Measurements from ENCODE around the gene NUDCD3.

The NUDCD3 gene

DNA sequence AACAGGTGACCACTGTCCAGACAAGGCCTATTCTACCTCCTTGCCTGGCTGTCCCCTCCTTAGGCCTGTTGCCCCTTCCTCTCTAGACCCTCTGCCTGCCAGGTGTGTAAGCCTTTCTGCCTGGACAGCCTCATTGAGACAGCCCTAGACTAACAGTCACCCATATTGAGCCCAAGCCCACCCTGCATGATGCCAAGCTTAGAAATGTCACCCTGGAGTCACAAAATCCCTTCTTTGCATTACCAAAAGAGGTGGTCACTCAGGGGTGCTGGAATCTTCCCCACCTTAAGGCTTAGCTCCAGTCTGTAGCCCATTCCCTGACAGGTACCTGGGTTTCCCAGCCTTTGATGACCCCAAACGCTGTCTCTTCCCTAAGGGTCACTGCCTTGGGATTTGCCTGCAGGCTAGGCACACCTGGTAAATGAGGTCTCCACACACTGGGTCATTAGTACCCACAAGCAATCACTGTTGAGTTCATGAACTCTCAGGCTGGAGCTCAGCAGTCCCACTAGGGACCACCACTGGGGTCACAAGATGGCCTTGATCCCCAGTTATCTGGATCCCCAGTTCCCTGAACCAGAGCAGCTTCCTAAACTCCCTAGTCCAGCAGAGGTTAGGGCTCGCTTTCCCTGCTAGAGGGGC is 110.1 kb downstream of the NUDCD3 start:
- no peak for DNase-seq

DNA sequence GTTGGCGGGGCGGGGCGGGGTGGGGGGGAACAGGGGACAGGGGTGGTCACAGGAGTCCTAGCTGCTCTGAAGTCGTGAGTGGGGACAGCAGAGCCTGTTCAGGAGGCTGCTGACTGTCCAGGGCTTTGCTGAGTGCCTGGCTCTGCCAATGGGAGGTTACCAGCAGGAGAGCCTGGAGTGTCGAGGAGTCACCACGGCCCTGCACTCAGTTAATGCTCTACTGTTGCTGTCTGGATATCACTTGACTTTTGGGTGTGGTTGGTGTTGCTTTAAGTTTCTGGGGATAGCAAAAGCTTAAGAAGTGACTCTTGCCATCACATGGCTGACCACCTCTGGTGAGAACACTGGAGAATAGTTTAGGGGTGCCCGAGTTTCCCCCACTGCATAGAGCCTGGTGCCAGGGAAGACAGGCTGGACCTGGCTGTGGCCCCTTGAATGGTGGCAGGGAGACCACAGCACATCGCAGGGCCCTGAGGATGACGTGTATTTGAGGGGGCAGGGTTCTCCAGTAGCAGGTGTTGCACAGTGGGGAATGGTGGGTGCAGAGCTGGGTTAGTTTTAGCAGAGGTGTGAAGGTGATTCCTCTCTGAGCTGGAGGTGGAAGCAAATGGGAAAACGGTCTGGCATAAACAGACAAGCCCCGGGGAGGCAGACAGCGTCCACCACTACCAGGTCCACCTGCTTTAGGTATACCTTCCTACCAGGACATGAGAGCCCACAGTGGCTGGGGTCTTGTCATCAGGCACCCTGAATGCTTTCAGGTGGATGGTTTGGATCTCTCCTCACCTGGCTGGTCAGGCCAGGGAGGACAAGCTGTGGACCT is 110.9 kb downstream of the NUDCD3 start:
- no peak for DNase-seq

DNA sequence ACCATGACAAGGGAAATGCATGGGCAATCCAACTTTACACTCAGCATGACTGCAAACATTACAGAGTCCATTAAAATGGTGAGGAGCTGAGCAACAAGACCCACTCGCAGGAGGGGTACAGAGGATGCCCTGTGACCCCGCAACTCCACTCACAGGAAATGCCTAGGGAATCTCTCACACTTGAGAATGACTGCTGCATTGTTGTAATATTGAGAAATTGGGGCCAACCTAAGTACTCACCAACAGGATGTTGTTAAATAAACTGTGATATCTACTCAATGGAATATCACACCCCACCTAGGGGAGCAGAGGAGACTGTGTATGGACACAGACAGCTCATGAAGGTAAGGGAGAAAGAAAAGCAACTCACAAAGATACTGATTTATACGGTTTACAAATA is 111.7 kb downstream of the NUDCD3 start:
- DNase-seq = no peak

DNA sequence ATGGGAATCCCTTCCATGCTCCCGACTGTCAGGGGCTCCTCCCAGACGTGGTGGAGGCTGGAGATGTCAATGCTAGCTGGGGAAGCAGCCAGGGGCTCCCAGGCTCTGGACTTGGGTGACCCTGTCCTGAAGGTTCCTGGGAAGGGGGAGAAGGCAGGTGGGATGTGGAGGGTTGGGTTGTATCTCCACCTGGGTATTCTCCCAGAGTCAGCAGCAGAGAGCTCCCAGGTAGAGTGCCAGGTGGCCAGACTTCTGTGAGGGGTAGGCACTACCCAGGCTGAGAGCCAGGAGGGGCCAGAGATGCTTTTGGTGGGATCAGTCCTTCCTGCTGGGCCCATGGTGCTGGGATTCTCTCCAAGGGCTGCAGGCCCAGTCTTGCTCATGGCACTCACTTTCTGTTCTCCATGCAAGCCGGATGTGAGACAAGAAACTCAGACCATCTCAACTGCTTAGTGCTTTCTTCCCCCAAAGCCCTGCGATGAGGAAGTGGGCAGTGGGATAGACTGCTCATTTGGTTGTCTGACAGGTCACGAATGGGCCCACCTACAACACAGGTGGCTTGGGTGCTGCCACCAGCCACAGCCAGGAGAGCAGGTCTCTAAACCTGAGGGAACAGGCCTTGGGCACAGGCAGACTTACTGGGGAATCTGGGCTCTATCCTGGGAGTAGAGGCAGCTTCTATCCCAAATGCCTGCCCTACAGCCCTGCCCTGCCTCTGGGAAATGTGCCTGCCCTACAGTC is 112.6 kb downstream of the NUDCD3 start:
- no peak for DNase-seq

DNA sequence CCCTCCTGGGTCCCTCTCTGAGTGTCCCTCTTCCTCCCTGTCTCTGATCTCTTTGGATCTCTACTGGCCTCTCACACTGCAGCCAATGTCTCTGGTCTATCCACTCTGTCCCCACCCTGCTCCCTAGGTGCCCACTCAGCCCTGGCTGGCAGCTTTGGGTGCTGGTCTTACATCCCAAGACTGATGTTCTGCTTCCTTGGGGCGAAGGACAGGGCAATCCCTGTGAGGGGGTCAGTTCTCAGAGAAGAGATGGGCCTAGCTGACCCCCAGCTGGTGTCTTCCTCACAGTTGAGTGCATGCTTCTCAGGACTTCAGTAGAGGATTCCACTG is 113.4 kb downstream of the NUDCD3 start:
- DNase-seq = no peak

DNA sequence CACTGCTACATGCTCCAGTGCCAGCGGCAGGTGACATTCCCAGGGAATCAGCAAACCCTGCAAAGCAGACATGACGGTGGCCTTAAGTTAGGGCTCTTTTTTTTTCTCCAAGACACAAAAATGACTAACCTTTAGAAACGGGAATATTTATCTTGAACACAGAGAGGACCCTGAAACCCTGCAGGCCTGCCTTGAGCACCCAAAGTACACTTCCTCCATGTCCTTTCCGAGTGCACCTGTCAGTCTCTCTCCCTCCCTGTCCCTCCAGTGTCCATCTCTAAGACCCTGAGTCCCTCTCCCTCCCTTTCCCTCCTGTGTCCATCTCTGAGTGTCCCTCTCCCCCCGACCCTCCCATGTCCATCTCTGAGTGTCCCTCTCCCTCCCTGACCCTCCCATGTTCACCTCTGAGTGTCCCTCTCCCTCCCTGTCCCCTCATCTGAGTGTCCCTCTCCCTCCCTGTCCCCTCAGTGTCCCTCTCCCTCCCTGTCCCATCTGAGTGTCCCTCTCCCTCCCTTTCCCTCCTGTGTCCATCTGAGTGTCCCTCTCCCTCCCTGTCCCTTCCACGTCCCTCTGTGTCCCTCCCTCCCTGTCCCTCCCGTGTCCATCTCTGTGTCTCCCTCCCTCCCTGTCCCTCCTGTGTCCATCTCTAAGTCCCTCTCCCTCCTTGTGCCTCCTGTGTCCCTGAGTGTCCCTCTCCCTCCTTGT is 113.9 kb downstream of the NUDCD3 start:
- DNase-seq = no peak

DNA sequence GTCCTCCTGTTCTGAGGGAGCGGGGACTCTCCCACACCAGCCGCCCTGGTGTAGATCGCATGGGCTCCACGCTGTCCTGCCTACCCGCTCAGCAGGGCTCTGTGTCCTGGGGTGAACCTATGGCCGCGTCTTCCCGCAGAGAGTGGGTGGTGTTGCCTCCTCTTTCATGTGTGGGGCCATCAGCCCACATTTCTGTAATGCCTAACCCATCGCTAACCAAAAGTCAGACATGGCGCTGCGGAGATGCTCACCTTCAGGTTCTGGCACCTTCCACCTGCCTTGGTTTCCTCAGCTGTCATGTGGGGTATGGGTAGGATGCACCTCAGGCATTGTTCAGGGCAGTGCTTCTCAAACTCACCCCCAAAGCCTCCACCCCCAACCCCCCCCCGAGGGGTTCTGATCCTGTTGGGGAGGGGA is 114.5 kb downstream of the NUDCD3 start:
- no peak for DNase-seq

DNA sequence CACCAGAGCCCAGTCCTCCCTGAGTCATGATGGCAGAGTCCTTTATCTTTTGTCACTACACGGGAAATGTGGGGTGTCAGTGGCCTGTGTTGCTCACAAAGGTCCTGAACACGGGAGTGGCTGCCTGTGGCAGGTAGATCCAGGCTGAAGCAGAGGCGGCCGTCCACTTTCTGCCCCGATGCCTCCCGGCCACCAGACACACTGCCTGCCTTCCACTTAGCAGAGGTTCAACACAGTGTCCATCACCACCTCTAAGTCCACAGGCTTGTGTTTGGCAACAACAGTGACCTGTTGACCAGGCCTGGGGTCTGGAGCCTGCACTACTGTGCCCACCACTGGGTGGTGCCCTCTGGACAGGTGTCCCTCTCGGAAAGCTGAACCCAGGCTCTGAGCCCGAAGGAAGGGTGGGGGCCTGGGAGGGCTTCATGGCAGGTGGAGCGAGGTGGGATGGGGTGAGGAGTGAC is 115.2 kb downstream of the NUDCD3 start:
- DNase-seq = no peak

DNA sequence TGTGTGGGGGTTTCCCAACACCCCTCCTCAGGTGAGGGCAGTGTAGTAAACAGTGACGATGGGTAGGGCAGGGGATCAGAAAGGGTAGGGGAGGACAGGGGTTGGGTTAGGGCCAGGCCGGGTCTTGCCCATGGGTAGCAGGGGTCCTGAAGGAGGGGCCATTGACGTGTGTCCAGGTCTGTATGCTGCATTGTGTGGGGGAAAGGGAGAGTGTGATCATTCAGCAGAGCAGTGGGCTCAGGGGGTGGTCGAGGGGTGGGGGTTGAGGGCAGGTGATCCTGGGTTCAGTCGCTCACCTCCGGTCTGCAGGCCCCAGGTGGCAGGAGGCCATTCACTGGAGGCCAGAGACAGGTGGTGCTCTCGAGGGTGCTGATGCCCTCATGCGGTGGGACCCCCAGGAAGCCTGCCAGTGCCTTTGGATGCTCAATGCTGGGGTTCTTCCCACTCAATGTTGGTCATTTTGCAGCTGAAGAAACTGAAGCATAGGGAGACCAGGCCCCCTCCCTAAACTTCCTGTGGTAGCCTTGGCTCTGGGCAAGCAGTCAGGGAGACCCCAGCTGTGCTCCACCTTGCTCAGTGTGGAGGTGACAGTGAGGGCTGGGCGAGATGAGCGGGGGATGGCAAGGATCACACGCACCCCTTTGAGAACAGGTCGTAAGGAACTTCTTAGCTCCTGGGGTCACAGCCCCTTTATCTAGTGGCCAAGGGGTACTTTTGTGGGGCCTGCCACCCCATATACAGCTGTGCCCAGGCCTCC is 116.3 kb downstream of the NUDCD3 start:
- DNase-seq = no peak

DNA sequence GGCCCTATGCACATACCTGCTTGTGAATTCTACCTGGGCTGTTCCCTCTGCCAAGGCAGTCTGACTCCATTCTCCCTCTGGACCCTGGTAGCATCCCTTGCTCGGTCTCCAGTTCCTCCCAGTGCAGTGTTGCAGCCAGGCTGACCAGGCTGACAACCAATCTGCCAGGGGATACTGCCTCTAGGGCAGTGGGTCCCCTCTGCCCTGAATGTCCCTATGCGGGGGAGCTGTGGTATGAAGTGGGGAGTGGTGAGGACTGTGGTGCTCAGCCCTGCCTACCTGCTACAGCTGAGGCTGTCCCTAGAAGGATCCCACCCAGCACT is 117.1 kb downstream of the NUDCD3 start:
- no peak for DNase-seq

DNA sequence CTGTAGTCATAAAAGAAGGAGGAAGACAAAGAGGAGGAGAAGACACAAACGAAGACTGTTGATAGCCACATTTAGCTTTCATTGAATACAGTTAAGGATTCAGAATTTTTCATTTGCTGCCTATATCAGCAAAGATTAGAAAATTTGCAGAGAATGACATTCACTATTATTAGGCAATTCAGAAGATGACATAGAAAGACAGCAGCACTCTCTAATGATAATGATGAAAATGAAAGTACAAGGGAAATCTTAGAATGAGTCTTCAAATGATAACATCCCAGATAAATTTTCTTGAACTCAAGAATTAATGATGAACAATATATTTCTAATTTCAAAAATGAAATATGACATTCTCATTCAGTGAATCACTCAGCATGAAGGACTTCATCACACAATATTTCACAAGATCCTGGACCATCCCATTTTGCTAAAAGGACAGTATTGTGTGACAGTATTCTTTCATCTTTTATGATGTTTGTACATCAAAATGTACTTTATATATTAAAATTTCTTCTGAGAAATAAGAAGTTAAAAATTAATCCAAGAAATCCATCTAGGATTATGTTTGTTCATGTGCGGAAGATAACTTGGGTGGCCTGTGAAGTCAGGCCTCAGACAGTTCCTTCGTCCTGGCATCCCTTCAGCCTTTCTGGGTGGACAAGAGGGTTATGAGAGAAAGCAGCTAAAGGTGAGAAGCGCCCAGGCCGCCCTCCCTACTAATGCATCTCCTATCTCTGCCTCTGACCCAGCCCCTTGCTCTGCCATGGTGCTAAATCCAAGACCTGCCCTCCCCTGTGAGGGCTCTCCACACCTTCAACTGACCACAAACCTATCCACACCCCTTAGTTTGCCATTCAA is 117.7 kb downstream of the NUDCD3 start:
- DNase-seq = no peak

DNA sequence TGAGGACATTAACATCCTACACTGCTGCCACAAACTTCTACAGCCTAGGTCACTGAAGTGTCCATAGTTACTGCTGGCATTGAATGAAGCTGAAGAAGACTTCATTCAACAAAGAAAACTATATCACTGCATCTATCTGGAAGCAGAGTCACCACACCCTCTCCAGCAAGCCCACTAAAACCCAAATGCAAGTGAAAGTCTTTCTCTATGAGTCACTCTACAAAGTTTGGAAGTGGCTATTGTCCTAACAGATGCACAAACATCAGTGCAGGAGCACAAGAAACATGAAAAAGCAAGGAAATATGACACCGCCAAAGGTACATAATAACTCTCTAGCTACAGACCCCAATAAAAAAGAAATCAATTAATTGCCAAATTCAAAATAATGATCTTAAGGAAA is 121.6 kb downstream of the NUDCD3 start:
- DNase-seq = no peak

DNA sequence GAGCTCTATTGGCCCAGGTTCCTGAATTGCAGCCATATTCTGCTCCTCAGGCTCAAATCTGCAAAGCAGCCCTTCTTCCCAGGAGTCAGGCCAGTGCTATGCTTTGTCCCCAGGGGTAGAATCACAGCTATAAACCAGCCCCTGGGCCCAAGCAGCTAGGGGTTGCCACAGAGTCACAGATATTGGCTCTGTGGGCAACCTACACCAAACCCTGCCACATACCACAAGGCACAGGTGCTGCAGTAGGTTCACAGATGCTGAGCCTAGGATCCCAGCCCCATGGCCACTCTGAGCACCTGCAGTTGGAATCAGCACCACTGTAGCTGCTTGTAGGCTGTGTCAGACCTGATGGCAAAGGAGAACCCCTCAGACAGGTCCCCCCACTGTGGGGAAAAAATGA is 122.0 kb downstream of the NUDCD3 start:
- DNase-seq = no peak

DNA sequence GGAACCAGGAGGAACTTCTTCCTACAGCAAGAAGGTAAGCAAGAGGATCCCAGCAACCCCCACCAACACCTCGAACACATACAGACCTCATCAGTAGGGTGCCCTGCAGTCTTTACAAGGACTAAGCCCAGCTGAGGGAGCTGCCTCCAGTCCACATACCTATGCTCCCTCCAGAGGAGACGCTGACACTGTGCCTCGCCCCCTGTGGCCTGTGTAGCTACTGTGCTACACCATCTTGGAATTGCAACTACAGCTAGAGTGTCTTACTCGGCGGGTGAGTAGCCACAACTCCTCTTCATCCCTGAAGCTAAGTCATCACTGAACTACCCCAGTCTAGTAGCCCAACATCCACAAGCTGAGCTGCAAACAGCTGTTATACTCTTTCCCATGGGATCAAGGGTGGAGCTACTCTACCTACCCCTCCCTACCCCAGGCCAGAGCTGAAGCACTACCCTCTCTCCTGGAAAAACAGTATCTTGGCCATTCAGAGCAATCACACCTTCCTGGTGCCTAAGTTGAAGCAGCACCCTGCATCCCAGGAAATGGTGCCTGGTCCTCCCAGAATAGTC is 122.9 kb downstream of the NUDCD3 start:
- no peak for DNase-seq

DNA sequence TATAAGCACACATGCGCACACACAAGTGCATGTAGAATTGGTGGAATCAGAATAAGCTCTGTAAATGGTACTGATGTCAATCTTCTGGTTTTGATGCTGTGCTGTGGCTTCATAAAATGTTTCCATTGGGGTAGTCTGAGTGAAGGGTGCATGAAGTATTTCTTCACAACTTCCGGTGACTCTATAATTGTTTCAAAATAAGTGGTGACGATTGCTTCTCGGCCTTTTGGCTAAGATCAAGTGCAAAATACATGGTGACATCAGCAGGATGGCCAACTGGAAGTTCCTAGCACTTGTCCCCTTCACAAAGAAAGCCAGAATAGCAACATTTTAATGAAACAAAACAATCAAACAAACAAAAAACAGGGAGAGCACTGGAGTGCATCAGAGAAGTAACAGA is 123.5 kb downstream of the NUDCD3 start:
- no peak for DNase-seq

DNA sequence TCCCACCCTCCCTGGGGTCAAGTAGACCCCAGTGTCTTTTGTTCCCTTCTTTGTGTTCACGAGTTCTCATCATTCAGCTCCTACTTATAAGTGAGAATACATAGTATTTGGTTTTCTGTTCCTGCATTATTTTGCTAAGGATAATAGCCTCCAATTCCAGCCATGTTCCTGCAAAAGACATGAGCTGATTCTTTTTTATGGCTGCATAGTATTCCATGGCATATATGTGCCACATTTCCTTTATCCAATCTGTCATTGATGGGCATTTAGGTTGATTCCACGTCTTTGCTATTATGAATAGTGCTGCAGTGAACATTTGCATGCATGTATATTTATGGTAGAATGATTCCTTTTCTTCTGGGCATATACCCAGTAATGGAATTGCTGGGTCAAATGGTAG is 136.8 kb downstream of the NUDCD3 start:
- no peak for DNase-seq

DNA sequence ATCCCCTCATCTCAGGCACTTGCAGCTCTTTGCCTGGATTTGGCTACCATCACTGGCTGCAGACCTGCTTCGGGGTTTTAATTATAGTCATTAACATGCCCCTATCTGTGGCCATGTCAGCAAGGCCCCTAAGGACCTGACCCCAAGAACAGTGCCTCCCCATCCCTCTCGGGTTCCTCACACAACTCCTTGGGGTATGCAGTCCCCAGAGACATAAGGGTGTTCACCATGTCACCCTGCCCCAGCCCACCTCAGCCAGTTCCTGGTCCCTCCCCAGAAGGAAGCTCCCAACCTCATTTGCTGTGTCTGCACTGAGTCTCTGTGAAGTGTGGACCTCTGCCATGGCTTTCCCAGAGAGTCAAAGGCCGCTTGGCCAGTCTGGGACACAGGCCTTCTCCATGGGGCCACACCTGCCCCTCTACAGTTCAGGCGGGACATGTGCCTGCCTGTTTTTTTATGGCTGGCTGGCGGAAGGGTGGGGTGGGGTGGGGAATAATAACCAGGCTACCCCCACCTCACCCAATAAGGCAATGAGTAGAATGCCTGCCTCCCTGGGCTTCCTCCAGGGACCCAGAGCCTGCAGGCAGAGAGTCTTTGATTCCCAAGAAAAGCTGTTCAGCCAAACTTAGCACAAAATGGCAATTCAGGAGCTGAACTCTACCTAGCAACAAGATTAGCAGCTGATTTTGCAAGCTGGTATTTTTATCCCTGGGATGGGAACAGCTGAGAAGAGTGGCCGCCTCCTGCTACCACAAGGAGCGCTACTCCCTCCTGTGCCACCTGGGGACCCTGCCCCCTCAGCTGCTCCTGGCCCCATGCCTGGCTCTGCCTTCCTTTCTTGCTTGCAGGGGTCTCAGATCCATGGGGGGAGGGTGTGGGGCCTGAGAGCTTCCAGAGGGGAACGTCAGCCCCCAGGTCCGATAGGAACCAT is 141.3 kb downstream of the NUDCD3 start:
- no peak for DNase-seq

DNA sequence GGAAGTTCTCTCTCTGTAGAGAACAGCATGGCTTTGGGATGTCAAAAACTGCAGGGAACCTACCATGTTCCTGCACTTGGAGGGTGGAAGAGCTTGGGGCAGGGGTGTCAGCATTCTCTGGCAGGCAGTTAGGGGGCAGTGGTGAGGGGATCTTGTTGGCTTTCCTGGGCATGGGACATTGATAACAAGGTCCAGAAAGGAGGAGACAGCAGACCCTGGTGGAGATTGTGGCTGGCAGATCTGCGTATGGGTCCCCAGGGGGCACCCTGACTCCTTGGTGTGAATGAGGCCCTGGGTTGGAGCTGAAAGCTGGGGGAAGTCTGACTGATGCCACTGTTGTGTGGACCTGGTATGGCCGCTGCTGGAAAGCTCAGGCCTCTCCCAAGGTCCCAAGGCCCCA is 142.2 kb downstream of the NUDCD3 start:
- no peak for DNase-seq

DNA sequence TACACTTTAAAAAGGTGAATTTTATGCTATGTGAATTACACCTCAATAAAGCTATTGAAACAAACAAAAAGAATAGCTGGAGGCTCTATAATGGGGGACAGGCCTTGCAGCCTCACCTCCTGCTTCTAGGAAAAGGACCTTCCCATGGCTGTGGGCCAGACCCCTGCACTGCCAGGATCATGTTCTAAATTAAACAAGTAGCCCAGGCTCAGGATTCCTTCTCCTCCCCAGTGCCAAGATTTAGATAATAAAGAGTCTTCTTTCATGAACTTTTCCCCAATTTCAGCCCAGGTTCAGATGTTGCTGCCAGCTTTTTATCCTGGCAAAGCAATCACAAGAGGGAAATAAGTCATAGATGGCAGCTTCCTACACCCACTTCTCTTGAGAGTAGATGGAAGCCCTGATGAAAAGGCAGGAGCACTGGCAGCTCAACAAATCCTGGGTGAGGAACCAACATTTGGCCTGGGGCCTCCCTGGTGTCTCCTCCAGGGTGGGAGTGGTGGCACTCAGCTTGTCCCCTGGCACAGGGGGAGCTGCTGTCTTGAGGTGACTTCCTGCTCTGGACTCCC is 142.8 kb downstream of the NUDCD3 start:
- DNase-seq = no peak

DNA sequence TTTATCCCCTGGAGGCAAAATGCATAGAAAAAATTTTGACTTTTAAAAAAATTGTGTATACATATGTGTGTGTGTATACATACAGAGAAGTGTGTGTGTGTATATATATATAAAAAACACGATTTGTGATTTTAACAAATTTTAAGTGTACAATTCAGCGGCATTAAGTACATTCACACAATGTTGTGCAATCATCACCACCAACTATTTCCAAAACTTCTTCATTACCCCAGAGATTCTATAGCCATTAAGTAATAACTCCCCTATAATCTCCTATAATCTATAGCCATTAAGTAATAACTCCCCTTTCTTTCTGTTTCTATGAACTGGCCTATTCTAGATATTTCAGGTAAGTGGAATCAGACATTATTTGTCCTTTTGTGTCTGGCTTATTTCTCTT is 144.4 kb downstream of the NUDCD3 start:
- DNase-seq = no peak

Measured in activated naive CD4-positive, alpha-beta T cell treated with Interleukin-2 at 50 U/mL for 16 hours (primary cell).